K562 (cell line): Measurements from ENCODE around the gene GCNT2. TPM values are rescaled to one million over a fixed set of nuclear protein-coding genes. Genes with fewer than 3 reads are reported as not detected.
A peak's percentile ranks its signal among the peaks of the same experiment; 100 is the strongest.

Experiments used
- ATF1 ChIP-seq, 2 experiments: fragments of 450-650 bp in 1 of 2; IDR thresholded peaks; 2 replicates each; pipeline ENCODE4 v1.6.1; 2016; ENCODE audit warnings: missing compliant biosample characterization in 1 of 2, missing genetic modification characterization in 1 of 2
- EHMT2 ChIP-seq: fragments of 450-650 bp; IDR thresholded peaks from 2 replicates; pipeline ENCODE4 v1.6.1; 2018; ENCODE audit warnings: antibody characterized with exemption
- HDAC6 ChIP-seq: IDR thresholded peaks from 2 replicates; pipeline ENCODE4 v1.6.1; 2012; ENCODE audit warnings: low read depth, mild to moderate bottlenecking, control low read depth, inconsistent platforms, low read length, moderate library complexity
- RBM15 ChIP-seq: fragments of 200-400 bp; formaldehyde crosslinking; IDR thresholded peaks from 2 replicates; pipeline ENCODE4 v1.6.1; 2018; ENCODE audit warnings: mild to moderate bottlenecking, low read length, moderate library complexity; ENCODE audit not compliant: insufficient read depth
- RFX5 ChIP-seq: IDR thresholded peaks from 2 replicates; pipeline ENCODE4 v1.6.1; 2011; ENCODE audit warnings: low read depth, mild to moderate bottlenecking, improper control_type of control experiment, low read length
- SMAD4 ChIP-seq: fragments of 250-450 bp; sonication (Bioruptor Pico); conservative IDR thresholded peaks from 2 replicates; pipeline ENCODE4 v1.8.0; 2021; ENCODE audit warnings: inconsistent platforms, mild to moderate bottlenecking, moderate library complexity
- TAF9B ChIP-seq: fragments of 450-650 bp; IDR thresholded peaks from 2 replicates; pipeline ENCODE4 v1.6.1; 2018; ENCODE audit warnings: mild to moderate bottlenecking; ENCODE audit not compliant: partially characterized antibody
- TEAD1 ChIP-seq, 2 experiments: fragments of 450-650 bp in 1 of 2; sonication (generic) in 1 of 2; formaldehyde crosslinking; IDR thresholded peaks; 2 replicates each; pipeline versions ENCODE4 v1.4.0 to v1.8.0; 2020 to 2022; ENCODE audit warnings: mild to moderate bottlenecking in 2 of 2, missing genetic modification reagents in 1 of 2
- ZNF41 ChIP-seq: fragments of 250-450 bp; sonication (Bioruptor Pico); conservative IDR thresholded peaks from 2 replicates; pipeline ENCODE4 v1.4.0; 2020; ENCODE audit warnings: mild to moderate bottlenecking
- ZNF507 ChIP-seq: conservative IDR thresholded peaks from 2 replicates; pipeline ENCODE4 v1.6.1; 2017; ENCODE audit warnings: missing genetic modification characterization, missing compliant biosample characterization
- ZNF584 ChIP-seq: fragments of 200-800 bp; sonication (Bioruptor generic); IDR thresholded peaks from 2 replicates; pipeline ENCODE4 v1.6.1; 2016; ENCODE audit warnings: low read depth, mild to moderate bottlenecking, missing genetic modification characterization, missing compliant biosample characterization
- ZNF780A ChIP-seq: fragments of 250-450 bp; sonication (Bioruptor Pico); IDR thresholded peaks from 2 replicates; pipeline ENCODE4 v1.5.0; 2021; ENCODE audit warnings: mild to moderate bottlenecking
- ZNF79 ChIP-seq: fragments of 250-450 bp; sonication (Bioruptor Pico); IDR thresholded peaks from 2 replicates; pipeline ENCODE4 v1.4.0; 2020; ENCODE audit warnings: low read depth, mild to moderate bottlenecking, moderate library complexity
- polyA plus RNA-seq, 8 experiments: library from polyadenylated mRNA; depleted of rRNA in 4 of 8; stranded (reverse) in 5 of 8; unstranded in 3 of 8; fragments of >200 nt; fragmentation: Nextera tagmentation in 2 of 8; fragmentation: Illumina TruSeq in 1 of 8; extraction: Ambion mirVana in 2 of 8; extraction: Trizol in 1 of 8; gene quantifications; 2 replicates each; pipeline versions ENCODE4 v1.2.1 to v1.2.3, GENCODE V29; 2011 to 2014; ENCODE audit warnings: inconsistent platforms in 1 of 8, missing spikeins in 1 of 8
- total RNA-seq, 7 experiments: library from RNA; depleted of rRNA in 6 of 7; stranded (reverse); fragments of >200 nt in 6 of 7; fragmentation: Illumina TruSeq in 2 of 7; extraction: Trizol in 2 of 7; gene quantifications; 2 replicates each; pipeline versions ENCODE4 v1.2.1 to v1.2.3, GENCODE V29; 2011 to 2021; ENCODE audit warnings: low replicate concordance in 1 of 7
- TF ChIP-seq, protein P1 (sequence below): sonication (generic); formaldehyde crosslinking; IDR thresholded peaks from 2 replicates; pipeline ENCODE4 v1.8.0; 2022; ENCODE audit warnings: mild to moderate bottlenecking, low read depth, missing genetic modification reagents
- TF ChIP-seq, protein P2 (sequence below): fragments of 450-650 bp; IDR thresholded peaks from 2 replicates; pipeline ENCODE4 v1.6.1; 2017; ENCODE audit warnings: antibody characterized with exemption, mild to moderate bottlenecking
- TF ChIP-seq, protein P3 (sequence below): fragments of 450-650 bp; formaldehyde crosslinking; IDR thresholded peaks from 2 replicates; pipeline ENCODE4 v1.4.0; 2022; ENCODE audit warnings: missing genetic modification characterization
- TF ChIP-seq, protein P4 (sequence below): fragments of 250-450 bp; sonication (Bioruptor Pico); IDR thresholded peaks from 2 replicates; pipeline ENCODE4 v1.4.0; 2020; ENCODE audit warnings: mild to moderate bottlenecking, moderate library complexity
- TF ChIP-seq, protein P5 (sequence below): fragments of 200-800 bp; sonication (Bioruptor generic); IDR thresholded peaks from 2 replicates; pipeline ENCODE4 v1.6.1; 2017; ENCODE audit warnings: missing genetic modification characterization, missing compliant biosample characterization

Gene GCNT2
- total and polyA plus RNA-seq, 9 of the 15 experiments (the other 6 are each of a cell fraction or from before 2014, with no cell fraction given), result 0.78 to 2.6 (median 1.6) TPM

DNA sequence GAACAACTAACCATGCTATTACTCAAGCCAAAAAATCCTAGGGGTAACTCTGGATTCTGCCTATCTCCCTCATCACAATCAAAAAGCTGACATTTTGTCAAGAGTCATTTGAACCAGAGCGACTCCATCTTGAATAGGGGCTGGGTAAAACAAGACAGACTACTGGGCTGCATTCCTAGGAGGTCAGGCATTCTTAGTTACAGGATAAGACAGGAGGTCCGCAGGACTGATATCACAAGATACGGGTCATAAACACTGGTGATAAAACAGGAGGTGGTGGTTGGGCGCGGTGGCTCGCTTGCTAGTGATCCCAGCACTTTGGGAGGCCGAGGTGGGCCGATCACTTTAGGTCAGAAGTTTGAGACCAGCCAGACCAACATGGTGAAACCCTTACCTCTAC is 141.1 kb downstream of the GCNT2 start (continued):
- TF ChIP-seq, protein P1, sequence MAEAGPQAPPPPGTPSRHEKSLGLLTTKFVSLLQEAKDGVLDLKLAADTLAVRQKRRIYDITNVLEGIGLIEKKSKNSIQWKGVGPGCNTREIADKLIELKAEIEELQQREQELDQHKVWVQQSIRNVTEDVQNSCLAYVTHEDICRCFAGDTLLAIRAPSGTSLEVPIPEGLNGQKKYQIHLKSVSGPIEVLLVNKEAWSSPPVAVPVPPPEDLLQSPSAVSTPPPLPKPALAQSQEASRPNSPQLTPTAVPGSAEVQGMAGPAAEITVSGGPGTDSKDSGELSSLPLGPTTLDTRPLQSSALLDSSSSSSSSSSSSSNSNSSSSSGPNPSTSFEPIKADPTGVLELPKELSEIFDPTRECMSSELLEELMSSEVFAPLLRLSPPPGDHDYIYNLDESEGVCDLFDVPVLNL (CRISPR knock-in tag), result no peak
- TF ChIP-seq SMAD4 (CRISPR knock-in tag), result peak; percentile 84
- TF ChIP-seq, protein P2, sequence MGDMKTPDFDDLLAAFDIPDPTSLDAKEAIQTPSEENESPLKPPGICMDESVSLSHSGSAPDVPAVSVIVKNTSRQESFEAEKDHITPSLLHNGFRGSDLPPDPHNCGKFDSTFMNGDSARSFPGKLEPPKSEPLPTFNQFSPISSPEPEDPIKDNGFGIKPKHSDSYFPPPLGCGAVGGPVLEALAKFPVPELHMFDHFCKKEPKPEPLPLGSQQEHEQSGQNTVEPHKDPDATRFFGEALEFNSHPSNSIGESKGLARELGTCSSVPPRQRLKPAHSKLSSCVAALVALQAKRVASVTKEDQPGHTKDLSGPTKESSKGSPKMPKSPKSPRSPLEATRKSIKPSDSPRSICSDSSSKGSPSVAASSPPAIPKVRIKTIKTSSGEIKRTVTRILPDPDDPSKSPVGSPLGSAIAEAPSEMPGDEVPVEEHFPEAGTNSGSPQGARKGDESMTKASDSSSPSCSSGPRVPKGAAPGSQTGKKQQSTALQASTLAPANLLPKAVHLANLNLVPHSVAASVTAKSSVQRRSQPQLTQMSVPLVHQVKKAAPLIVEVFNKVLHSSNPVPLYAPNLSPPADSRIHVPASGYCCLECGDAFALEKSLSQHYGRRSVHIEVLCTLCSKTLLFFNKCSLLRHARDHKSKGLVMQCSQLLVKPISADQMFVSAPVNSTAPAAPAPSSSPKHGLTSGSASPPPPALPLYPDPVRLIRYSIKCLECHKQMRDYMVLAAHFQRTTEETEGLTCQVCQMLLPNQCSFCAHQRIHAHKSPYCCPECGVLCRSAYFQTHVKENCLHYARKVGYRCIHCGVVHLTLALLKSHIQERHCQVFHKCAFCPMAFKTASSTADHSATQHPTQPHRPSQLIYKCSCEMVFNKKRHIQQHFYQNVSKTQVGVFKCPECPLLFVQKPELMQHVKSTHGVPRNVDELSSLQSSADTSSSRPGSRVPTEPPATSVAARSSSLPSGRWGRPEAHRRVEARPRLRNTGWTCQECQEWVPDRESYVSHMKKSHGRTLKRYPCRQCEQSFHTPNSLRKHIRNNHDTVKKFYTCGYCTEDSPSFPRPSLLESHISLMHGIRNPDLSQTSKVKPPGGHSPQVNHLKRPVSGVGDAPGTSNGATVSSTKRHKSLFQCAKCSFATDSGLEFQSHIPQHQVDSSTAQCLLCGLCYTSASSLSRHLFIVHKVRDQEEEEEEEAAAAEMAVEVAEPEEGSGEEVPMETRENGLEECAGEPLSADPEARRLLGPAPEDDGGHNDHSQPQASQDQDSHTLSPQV, result peak; percentile 90
- peak in 1 of 2 experiments; percentile 93; a peak in 2 of 4 replicates for TF ChIP-seq TEAD1 (CRISPR knock-in tag; IDR thresholded peaks at IDR 0.05)
- TF ChIP-seq TAF9B, result no peak
- TF ChIP-seq, protein P3, sequence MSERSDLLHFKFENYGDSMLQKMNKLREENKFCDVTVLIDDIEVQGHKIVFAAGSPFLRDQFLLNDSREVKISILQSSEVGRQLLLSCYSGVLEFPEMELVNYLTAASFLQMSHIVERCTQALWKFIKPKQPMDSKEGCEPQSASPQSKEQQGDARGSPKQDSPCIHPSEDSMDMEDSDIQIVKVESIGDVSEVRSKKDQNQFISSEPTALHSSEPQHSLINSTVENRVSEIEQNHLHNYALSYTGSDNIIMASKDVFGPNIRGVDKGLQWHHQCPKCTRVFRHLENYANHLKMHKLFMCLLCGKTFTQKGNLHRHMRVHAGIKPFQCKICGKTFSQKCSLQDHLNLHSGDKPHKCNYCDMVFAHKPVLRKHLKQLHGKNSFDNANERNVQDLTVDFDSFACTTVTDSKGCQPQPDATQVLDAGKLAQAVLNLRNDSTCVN, result peak; percentile 93; the same call in 1 of the 2 replicates
- TF ChIP-seq ATF1 (CRISPR knock-in tag; IDR thresholded peaks at IDR 0.05), result no peak
- TF ChIP-seq ATF1 (tag; IDR thresholded peaks at IDR 0.05), result peak; percentile 32; the same call in 1 of the 2 replicates
- no peak for TF ChIP-seq RBM15
- TF ChIP-seq, protein P4, sequence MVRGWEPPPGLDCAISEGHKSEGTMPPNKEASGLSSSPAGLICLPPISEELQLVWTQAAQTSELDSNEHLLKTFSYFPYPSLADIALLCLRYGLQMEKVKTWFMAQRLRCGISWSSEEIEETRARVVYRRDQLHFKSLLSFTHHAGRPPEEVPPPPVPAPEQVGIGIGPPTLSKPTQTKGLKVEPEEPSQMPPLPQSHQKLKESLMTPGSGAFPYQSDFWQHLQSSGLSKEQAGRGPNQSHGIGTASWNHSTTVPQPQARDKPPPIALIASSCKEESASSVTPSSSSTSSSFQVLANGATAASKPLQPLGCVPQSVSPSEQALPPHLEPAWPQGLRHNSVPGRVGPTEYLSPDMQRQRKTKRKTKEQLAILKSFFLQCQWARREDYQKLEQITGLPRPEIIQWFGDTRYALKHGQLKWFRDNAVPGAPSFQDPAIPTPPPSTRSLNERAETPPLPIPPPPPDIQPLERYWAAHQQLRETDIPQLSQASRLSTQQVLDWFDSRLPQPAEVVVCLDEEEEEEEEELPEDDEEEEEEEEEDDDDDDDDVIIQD (CRISPR knock-in tag), result 0 out of 2 replicates have a peak, but pooled peaks have one; percentile 69
- no peak for TF ChIP-seq EHMT2
- TF ChIP-seq, protein P5, sequence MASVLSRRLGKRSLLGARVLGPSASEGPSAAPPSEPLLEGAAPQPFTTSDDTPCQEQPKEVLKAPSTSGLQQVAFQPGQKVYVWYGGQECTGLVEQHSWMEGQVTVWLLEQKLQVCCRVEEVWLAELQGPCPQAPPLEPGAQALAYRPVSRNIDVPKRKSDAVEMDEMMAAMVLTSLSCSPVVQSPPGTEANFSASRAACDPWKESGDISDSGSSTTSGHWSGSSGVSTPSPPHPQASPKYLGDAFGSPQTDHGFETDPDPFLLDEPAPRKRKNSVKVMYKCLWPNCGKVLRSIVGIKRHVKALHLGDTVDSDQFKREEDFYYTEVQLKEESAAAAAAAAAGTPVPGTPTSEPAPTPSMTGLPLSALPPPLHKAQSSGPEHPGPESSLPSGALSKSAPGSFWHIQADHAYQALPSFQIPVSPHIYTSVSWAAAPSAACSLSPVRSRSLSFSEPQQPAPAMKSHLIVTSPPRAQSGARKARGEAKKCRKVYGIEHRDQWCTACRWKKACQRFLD (CRISPR knock-in tag), result peak; percentile 96
- TF ChIP-seq ZNF41, result peak; percentile 80; the same call in 1 of the 2 replicates
- TF ChIP-seq RFX5, result no peak
- peak; percentile 96 for TF ChIP-seq ZNF584 (CRISPR knock-in tag)
- no peak for TF ChIP-seq HDAC6
- peak; percentile 47 for TF ChIP-seq ZNF507 (tag)
- TF ChIP-seq ZNF79 (CRISPR knock-in tag), result peak; percentile 90
- 0 out of 2 replicates have a peak, but pooled peaks have one; percentile 55 for TF ChIP-seq ZNF780A (CRISPR knock-in tag)
